Hepatocyte (in vitro differentiated cells): ENCODE measurements around the gene INPPL1. TPM values are rescaled to one million over a fixed set of nuclear protein-coding genes. Genes with fewer than 3 reads are reported as not detected.
"Not testable (repeated sequence)": the region's sequence is repeated elsewhere in the genome, so short reads cannot be mapped to it uniquely, and the experiment has no call there.

ENCODE experiments used
- DNase-seq: peaks from one replicate; pipeline ENCODE4 v3.0.0-alpha.2; 2016; ENCODE audit warnings: low spot score
- H2AFZ ChIP-seq: fragments of 200-600 bp; sonication (generic); 2 replicates; pipeline ENCODE4 v1.6.0; 2016; ENCODE audit warnings: antibody characterized with exemption, mild to moderate bottlenecking
- H3K27ac ChIP-seq: fragments of 200-600 bp; sonication (generic); 2 replicates; pipeline ENCODE4 v1.5.1; 2016; ENCODE audit warnings: mild to moderate bottlenecking
- H3K27me3 ChIP-seq: fragments of 200-600 bp; sonication (generic); 2 replicates; pipeline ENCODE4 v1.6.1; 2016
- H3K36me3 ChIP-seq: fragments of 200-600 bp; sonication (generic); replicated peaks from 2 replicates; pipeline ENCODE4 v1.5.1; 2016; ENCODE audit warnings: low read depth; ENCODE audit not compliant: insufficient read depth
- H3K4me1 ChIP-seq: fragments of 200-600 bp; sonication (generic); 2 replicates; pipeline ENCODE4 v1.5.1; 2016; ENCODE audit warnings: mild to moderate bottlenecking, moderate library complexity; ENCODE audit not compliant: insufficient read depth
- H3K4me2 ChIP-seq: fragments of 200-600 bp; sonication (generic); 2 replicates; pipeline ENCODE4 v1.6.0; 2016
- H3K4me3 ChIP-seq: fragments of 200-600 bp; sonication (generic); 2 replicates; pipeline ENCODE4 v1.5.1; 2016; ENCODE audit warnings: mild to moderate bottlenecking
- H3K79me2 ChIP-seq: fragments of 200-600 bp; sonication (generic); 2 replicates; pipeline ENCODE4 v1.6.0; 2017; ENCODE audit warnings: mild to moderate bottlenecking
- H3K9me2 ChIP-seq: fragments of 200-600 bp; sonication (generic); replicated peaks from 2 replicates; pipeline ENCODE4 v1.6.0; 2017; ENCODE audit warnings: mild to moderate bottlenecking; ENCODE audit not compliant: insufficient read depth
- H3K9me3 ChIP-seq: fragments of 200-600 bp; sonication (generic); 2 replicates; pipeline ENCODE4 v1.5.1; 2016; ENCODE audit warnings: low read depth, mild to moderate bottlenecking
- H4K20me1 ChIP-seq: fragments of 200-600 bp; sonication (generic); 2 replicates; pipeline ENCODE4 v1.6.0; 2016; ENCODE audit warnings: mild to moderate bottlenecking; ENCODE audit not compliant: insufficient read depth, poor library complexity, severe bottlenecking
- CTCF ChIP-seq: fragments of 200-600 bp; sonication (generic); IDR thresholded peaks from 2 replicates; pipeline ENCODE4 v1.5.1; 2016; ENCODE audit warnings: antibody characterized with exemption, mild to moderate bottlenecking; ENCODE audit not compliant: poor library complexity
- EZH2 ChIP-seq: fragments of 200-600 bp; sonication (generic); IDR thresholded peaks from 2 replicates; pipeline ENCODE4 v1.6.1; 2016; ENCODE audit warnings: antibody characterized with exemption, mild to moderate bottlenecking, borderline replicate concordance
- EZH2phosphoT487 ChIP-seq: fragments of 200-600 bp; sonication (generic); IDR thresholded peaks from one replicate; pipeline ENCODE4 v1.6.1; 2018; ENCODE audit warnings: antibody characterized with exemption, mild to moderate bottlenecking, low read depth, moderate library complexity; ENCODE audit not compliant: unreplicated experiment, severe bottlenecking
- WGBS: methylation state at CpG from one replicate; pipeline ENCODE4 v1.1.6; 2016; ENCODE audit warnings: low lambda C conversion rate; ENCODE audit errors: missing lambda C conversion rate; 5-methylcytosine and 5-hydroxymethylcytosine counted together
- polyA plus RNA-seq: library from polyadenylated mRNA; unstranded; fragments of >200 nt; fragmentation: Nextera tagmentation; extraction: Ambion mirVana; gene quantifications from 2 replicates; pipeline ENCODE4 v1.2.1, GENCODE V29; 2016
- total RNA-seq: library from RNA; depleted of rRNA; stranded (reverse); fragments of >200 nt; gene quantifications from 2 replicates; pipeline ENCODE4 v1.2.3, GENCODE V29; 2014

The INPPL1 gene
- total and polyA plus RNA-seq, 2 experiments from 2014 or later: 74.8 to 99.4 TPM

GRCh38 chr11:72265951-72266350 lies 41.4 kb downstream of the INPPL1 start:
- Histone ChIP-seq H3K9me3 (no peaks in the 10 kb centered on the region), H3K4me1 (no peaks in the 10 kb centered on the region), H4K20me1 (no peaks in the 10 kb centered on the region), H3K36me3 (no peaks in the 10 kb centered on the region), H3K4me2 (no peak overlapping the region), H3K4me3 (no peak overlapping the region), H3K27me3 (no peaks in the 10 kb centered on the region), H3K9me2 (no peaks in the 10 kb centered on the region), H2AFZ (no peak overlapping the region), H3K27ac (no peak overlapping the region), H3K79me2 (no peaks in the 10 kb centered on the region)
- no peak for TF ChIP-seq CTCF
- no peak for DNase-seq

GRCh38 chr11:72266960-72267359 lies 42.4 kb downstream of the INPPL1 start:
- H4K20me1 ChIP-seq, H3K79me2 ChIP-seq, H2AFZ ChIP-seq, DNase-seq, H3K9me3 ChIP-seq, H3K9me2 ChIP-seq, H3K27ac ChIP-seq, H3K4me2 ChIP-seq, H3K36me3 ChIP-seq, H3K4me1 ChIP-seq, H3K4me3 ChIP-seq, H3K27me3 ChIP-seq: not testable (repeated sequence)
- 87% methylated on average over 5 of the region's 5 CpGs for WGBS

- 86% methylated on average over 2 of the region's 2 CpGs for WGBS
- Histone ChIP-seq H4K20me1 (no peaks in the 10 kb centered on the region), H3K4me1 (no peaks in the 10 kb centered on the region), H3K4me3 (no peak overlapping the region), H3K4me2 (no peak overlapping the region), H3K36me3 (no peaks in the 10 kb centered on the region), H3K9me3 (no peaks in the 10 kb centered on the region), H3K27ac (no peak overlapping the region), H3K79me2 (no peaks in the 10 kb centered on the region), H2AFZ (no peak overlapping the region), H3K9me2 (no peaks in the 10 kb centered on the region), H3K27me3 (no peaks in the 10 kb centered on the region)
- no peak for DNase-seq
- TF ChIP-seq EZH2: no peak
- TF ChIP-seq CTCF: no peak
- TF ChIP-seq EZH2phosphoT487: no peak
Measured at GRCh38 chr11:72267956-72268617, 43.5 kb downstream of the INPPL1 start.

- H3K79me2 ChIP-seq: no peaks in the 10 kb centered on the region
Measured at GRCh38 chr11:72271980-72272379, 47.4 kb downstream of the INPPL1 start.

More at GRCh38 chr11:72271980-72272379, 47.4 kb downstream of the INPPL1 start:
- 75% methylated on average over 1 of the region's 1 CpG for WGBS
- no peak for DNase-seq
- no peaks in the 10 kb centered on the region for H3K36me3 ChIP-seq
- no peak overlapping the region for H3K4me2 ChIP-seq
- no peaks in the 10 kb centered on the region for H4K20me1 ChIP-seq
- H3K4me3 ChIP-seq: no peak overlapping the region
- H3K9me2 ChIP-seq: no peaks in the 10 kb centered on the region
- H3K4me1 ChIP-seq: no peaks in the 10 kb centered on the region
- H2AFZ ChIP-seq: no peak overlapping the region
- TF ChIP-seq EZH2phosphoT487 (no peak), CTCF (no peak), EZH2 (no peak)
- H3K27ac ChIP-seq: no peak overlapping the region
- no peaks in the 10 kb centered on the region for H3K9me3 ChIP-seq
- H3K27me3 ChIP-seq: no peaks in the 10 kb centered on the region
